Aorta (tissue), 5 donors: Measurements from ENCODE around the gene BZW2. TPM values are rescaled to one million over a fixed set of nuclear protein-coding genes. Genes with fewer than 3 reads are reported as not detected.
A peak's percentile ranks its signal among the peaks of the same experiment; 100 is the strongest.

Source experiments
- ATAC-seq: fragments of 200-7000 bp; cut with Tn5 transposase; one replicate; pipeline ENCODE4 v1.9.1; 2022; ENCODE audit warnings: moderate library complexity; ENCODE audit not compliant: low FRiP score
- DNase-seq, 2 donors: peaks; one replicate each; pipeline ENCODE4 v3.0.0-alpha.2; 2020
- H3K27ac ChIP-seq, 2 donors: one replicate each; pipeline ENCODE4 v1.5.1; 2013; ENCODE audit warnings: low read length in 2 of 2, mild to moderate bottlenecking in 2 of 2, moderate library complexity in 2 of 2, control low read depth in 1 of 2, inconsistent platforms in 1 of 2, low read depth in 1 of 2
- H3K27me3 ChIP-seq, 2 donors: one replicate each; pipeline ENCODE4 v1.6.1; 2013; ENCODE audit warnings: control low read depth in 1 of 2, low read length in 1 of 2, mild to moderate bottlenecking in 1 of 2, moderate library complexity in 1 of 2; ENCODE audit not compliant: insufficient read depth in 2 of 2, control insufficient read depth in 1 of 2
- H3K36me3 ChIP-seq, 2 donors: one replicate each; pipeline ENCODE4 v1.6.1; 2013; ENCODE audit warnings: control low read depth in 1 of 2, low read length in 1 of 2, mild to moderate bottlenecking in 1 of 2; ENCODE audit not compliant: insufficient read depth in 2 of 2, control insufficient read depth in 1 of 2
- H3K4me1 ChIP-seq, 2 donors: one replicate each; pipeline ENCODE4 v1.6.1; 2013; ENCODE audit warnings: low read length in 2 of 2, control low read depth in 1 of 2, mild to moderate bottlenecking in 1 of 2, moderate library complexity in 1 of 2; ENCODE audit not compliant: insufficient read depth in 2 of 2, control insufficient read depth in 1 of 2
- H3K4me3 ChIP-seq, 2 donors: one replicate each; pipeline ENCODE4 v1.5.1; 2013; ENCODE audit warnings: low read length in 2 of 2, control low read depth in 1 of 2, mild to moderate bottlenecking in 1 of 2
- H3K9me3 ChIP-seq: one replicate; pipeline ENCODE4 v1.6.1; 2013; ENCODE audit warnings: mild to moderate bottlenecking, low read length; ENCODE audit not compliant: control insufficient read depth
- WGBS, 2 donors: extraction: QIAGEN DNeasy Blood & Tissue Kit; methylation state at CpG; one replicate each; pipeline ENCODE4 v1.1.7; 2013; 5-methylcytosine and 5-hydroxymethylcytosine counted together
- intact Hi-C, 2 donors: fragments of 100-400 bp; cut with DNase I; formaldehyde crosslinking; loops; one replicate each; pipeline versions ENCODE4 v1.14.2 to v1.15.0; 2022
- polyA plus RNA-seq, 2 donors: library from polyadenylated mRNA; stranded (reverse); fragments of 200-250 nt; gene quantifications; one replicate each; pipeline ENCODE4 v1.2.3, GENCODE V29; 2013
- total RNA-seq, 2 donors: library from RNA; stranded (reverse); fragmentation: NEBNext Ultra II Directional; extraction: Animal tissue kit (Norgen Biotek cat#: 25700); gene quantifications; one replicate each; pipeline ENCODE4 v1.2.1, GENCODE V29; 2021
- donor health status: healthy with polysubstance abuse.
- donor health status: Bipolar disorder and iron deficiency.
- donor health status: DM: no; HTN: no; CAD: no.
- donor health status: DM: no; HTN: no; CAD: no.
- donor health status: DM: yes; HTN: yes; CAD: no.

Gene BZW2
- total and polyA plus RNA-seq, 4 donors, result 9.0 to 32.8 (median 22.8) TPM

DNA sequence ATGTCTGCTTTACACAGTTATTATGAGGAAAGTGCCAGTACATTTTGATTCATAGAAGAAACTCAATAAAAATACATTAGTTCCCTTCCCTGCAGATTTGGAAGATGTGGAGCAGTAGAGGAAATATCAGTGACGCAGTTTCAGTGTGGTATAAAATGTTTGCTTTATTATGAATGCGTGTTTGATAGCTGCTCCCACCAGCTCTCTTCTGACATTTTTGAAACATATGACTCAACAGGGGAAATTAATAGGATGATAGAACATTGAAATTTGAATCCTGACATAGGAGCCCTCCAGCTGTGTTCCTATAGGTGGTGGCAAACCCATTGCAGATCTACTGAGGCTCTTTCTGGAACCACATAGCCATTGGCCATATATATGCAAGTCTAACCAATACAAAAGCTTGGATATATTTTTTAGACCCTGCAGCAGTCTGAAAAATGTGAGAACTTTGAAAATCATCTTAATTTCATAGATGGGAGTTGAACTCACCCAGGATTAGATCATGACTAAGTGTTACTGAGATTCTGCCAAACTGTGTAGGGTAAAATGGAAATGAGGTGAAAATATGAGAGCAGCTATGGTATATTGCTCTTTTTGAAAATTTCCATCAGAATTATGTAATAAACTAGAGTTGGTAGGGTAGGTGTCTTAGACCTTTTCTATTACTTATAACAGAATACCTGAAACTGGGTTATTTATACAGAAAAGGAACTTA is 47.8 kb downstream of the BZW2 start:
- H3K4me1 ChIP-seq, result peaks cover 0 to 5% of the 10 kb centered on the region in 2 donors
- no peak for DNase-seq
- H3K9me3 ChIP-seq, result no peaks in the 10 kb centered on the region
- ATAC-seq, result no peak
- H3K27ac ChIP-seq, result no peak overlapping the region
- H3K36me3 ChIP-seq, result peaks cover 0 to 11% of the 10 kb centered on the region in 2 donors
- H3K4me3 ChIP-seq, result no peak overlapping the region
- intact Hi-C loops, result no loop called here
- WGBS, 2 donors, result 94 to 96% methylated on average over 2 of the region's 2 CpGs
- H3K27me3 ChIP-seq, result no peaks in the 10 kb centered on the region

DNA sequence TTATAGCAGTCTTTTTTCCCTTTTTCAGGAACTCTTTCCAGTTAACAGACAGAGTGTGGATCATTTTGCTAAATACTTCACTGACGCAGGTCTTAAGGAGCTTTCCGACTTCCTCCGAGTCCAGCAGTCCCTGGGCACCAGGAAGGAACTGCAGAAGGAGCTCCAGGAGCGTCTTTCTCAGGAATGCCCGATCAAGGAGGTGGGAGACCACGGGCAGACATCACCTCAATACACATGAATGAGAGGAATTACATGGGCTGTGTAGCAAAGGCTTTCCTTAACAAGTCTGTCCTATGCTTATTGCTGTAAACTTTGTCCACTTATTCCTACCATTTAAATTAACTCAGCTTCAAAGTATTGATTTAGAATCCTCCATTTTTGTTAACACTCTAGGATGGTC is 48.8 kb downstream of the BZW2 start:
- Histone ChIP-seq H3K27me3 (no peaks in the 10 kb centered on the region), H3K4me3 (no peak overlapping the region), H3K36me3 (peaks cover 0 to 8% of the 10 kb centered on the region in 2 donors), H3K27ac (peak overlapping the region in 1 of 2 donors; percentile 28), H3K4me1 (peaks cover 4 to 5% of the 10 kb centered on the region in 2 donors), H3K9me3 (no peaks in the 10 kb centered on the region)
- DNase-seq (no peak), ATAC-seq (no peak)
- intact Hi-C loops, result loop anchor here in 1 of 2 donors (5.0 kb wide), 2 partner anchors 117 to 222 kb away; no protein-coding TSS in a partner anchor
- 79 to 81% methylated on average over 6 of the region's 6 CpGs for WGBS, 2 donors

DNA sequence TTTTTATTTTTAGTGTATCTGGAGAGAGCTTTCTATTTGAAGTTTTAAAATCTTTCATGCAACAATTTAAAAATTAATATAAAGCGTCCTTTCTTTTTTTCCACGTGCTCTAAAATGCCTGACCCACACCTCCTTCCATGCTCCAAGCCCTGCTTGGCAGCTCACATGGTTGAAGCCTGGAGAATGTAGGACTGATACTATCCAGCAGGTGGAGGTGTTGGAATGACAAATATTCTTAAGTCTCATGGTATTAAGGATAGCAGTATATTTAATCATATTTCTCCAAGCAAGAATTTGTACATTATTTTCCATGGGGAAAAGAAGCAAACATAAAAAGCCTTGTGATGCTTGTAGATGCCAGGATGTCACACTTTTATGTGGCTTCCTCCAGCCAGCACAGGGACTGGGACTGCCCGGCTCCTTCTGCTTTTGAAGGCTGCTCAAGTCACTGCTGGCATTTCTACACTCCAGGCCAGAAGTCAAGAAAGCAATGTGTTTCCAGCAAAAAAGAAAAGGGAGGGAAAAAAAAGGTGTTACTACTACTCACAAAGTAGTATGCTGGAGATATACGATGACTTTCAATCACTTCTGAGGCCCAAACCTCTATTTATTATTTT is 49.7 kb downstream of the BZW2 start:
- 39 to 42% methylated on average over 4 of the region's 4 CpGs for WGBS, 2 donors
- intact Hi-C loops, result loop anchor here (2.0 to 5.0 kb wide), 3 partner anchors 117 to 223 kb away; no protein-coding TSS in a partner anchor

DNA sequence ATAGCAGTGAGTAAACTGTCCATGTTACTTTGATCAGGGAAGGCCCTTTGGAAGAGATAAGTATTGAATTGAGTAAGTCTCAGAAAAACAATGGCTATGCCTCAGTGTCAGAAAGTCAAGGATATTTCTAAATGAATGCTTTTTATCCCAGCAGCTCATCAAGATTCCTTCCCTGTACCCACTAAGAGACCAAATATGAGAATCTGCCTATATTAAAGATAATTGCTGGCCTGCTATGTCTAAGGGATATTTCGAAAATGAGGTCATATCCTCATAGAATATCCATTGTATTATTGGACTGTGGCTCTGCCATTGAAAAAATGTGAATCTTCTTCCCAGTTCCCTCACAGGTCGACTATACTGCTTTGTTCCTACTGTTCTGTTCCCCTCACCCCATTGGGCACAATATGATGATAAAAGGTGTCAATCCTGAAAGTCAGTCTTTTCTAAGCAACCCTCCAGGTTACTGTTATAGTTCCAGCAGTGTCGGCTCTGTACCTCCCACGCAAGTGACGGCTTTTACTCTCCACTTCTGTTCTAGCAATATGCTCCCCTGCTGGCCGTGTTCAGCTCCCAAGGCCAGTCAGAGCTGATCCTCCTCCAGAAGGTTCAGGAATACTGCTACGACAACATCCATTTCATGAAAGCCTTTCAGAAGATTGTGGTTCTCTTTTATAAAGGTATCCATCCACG is 51.7 kb downstream of the BZW2 start:
- Histone ChIP-seq H3K27me3 (no peaks in the 10 kb centered on the region), H3K4me3 (no peak overlapping the region), H3K36me3 (peaks cover 0 to 4% of the 10 kb centered on the region in 2 donors), H3K27ac (peak overlapping the region in 1 of 2 donors; percentile 40), H3K4me1 (peaks cover 4 to 5% of the 10 kb centered on the region in 2 donors), H3K9me3 (no peaks in the 10 kb centered on the region)
- intact Hi-C loops, result loop anchor here (2.0 to 5.0 kb wide), 3 partner anchors 115 to 221 kb away; no protein-coding TSS in a partner anchor
- WGBS, 2 donors, result 77 to 87% methylated on average over 8 of the region's 8 CpGs
- DNase-seq (no peak), ATAC-seq (no peak)

More for the DNA sequence above, 49.7 kb downstream of the BZW2 start:
- ATAC-seq (no peak), DNase-seq (no peak)
- peaks cover 0 to 8% of the 10 kb centered on the region in 2 donors for H3K36me3 ChIP-seq
- H3K27me3 ChIP-seq, result no peaks in the 10 kb centered on the region
- no peak overlapping the region for H3K4me3 ChIP-seq
- H3K9me3 ChIP-seq, result no peaks in the 10 kb centered on the region
- no peak overlapping the region for H3K27ac ChIP-seq
- H3K4me1 ChIP-seq, result peaks cover 4 to 5% of the 10 kb centered on the region in 2 donors

DNA sequence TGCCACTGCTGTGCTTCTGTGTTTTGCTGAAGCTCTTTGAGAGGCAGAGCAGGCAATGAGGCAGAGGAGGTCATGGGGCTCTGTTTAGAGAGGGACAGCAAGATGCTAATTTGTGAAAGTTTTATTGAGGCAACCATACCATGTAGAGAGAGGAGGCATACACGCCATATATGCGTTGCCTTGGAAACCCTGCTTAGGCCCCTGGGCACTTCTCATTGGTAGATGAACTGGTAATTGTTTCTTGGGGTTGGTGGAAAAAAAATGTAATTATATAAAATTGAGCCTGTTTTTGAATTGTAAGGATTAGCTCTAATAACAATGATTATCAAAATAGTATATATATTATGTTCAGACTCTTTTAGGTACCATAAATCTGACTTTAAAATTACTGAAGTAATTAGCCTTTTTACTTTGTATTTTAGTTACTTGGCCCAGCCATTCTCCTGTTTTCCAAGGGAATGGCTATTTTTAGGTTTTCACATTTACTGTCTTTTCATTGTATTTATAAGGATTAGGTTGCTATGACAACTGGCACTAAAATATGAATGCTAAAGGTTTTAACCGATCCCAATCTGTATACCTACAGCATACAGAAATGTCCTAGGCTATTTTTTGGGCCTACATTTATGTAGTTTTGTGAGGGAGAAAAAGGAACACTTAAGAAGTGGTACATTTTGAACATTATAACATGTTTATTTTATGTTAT is 52.4 kb downstream of the BZW2 start:
- intact Hi-C loops, result loop anchor here in 1 of 2 donors (5.0 kb wide), 2 partner anchors 114 to 219 kb away; no protein-coding TSS in a partner anchor
- DNase-seq (no peak), ATAC-seq (no peak)
- Histone ChIP-seq H3K27me3 (no peaks in the 10 kb centered on the region), H3K9me3 (no peaks in the 10 kb centered on the region), H3K36me3 (peaks cover 0 to 4% of the 10 kb centered on the region in 2 donors), H3K4me3 (no peak overlapping the region), H3K27ac (peak overlapping the region in 1 of 2 donors; percentile 40), H3K4me1 (peaks cover 4 to 5% of the 10 kb centered on the region in 2 donors)
- WGBS, 2 donors, result 60 to 62% methylated on average over 3 of the region's 3 CpGs

DNA sequence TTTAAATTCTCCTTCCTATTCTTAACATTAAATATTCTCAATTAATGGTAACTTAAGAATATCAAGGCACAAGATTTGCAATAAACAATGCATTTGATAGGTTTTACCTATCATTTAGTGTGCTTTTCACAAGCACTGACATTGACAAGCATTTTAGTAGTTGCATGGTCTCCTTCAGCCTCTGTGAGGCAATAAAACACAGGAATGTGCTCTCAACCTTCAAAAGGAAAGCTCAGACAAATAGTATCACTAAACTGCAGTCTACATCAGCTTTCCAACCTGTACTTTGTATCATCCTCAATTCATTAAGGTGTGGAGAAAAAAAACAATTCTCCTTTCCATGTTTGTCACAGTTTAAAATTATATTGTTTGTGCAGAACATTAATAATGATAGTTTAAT is 56.5 kb downstream of the BZW2 start:
- ATAC-seq (no peak), DNase-seq (no peak)
- Histone ChIP-seq H3K9me3 (no peaks in the 10 kb centered on the region), H3K27me3 (no peaks in the 10 kb centered on the region), H3K4me1 (peaks cover 4 to 5% of the 10 kb centered on the region in 2 donors), H3K4me3 (no peak overlapping the region), H3K27ac (no peak overlapping the region), H3K36me3 (no peaks in the 10 kb centered on the region)
- intact Hi-C loops, result no loop called here

DNA sequence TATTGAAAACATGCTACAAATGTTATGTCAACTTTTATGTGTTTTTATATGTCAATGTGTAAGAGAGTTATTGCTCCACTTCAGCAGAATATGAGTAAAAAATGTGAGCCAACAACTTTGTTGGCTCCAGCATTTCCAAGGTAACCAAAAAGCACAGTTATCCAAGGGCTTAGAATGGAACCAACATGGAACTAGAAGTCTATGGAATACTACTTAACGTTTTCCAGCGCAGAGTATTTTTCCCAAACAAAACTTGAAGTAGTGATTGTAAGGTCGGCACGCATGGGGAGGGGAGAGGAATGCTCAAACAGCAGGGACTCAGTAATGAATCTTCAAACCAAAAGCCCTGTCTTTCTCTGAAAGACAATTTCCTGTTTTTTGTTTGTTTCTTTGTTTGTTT is 62.5 kb downstream of the BZW2 start:
- ATAC-seq (no peak), DNase-seq (no peak)
- Histone ChIP-seq H3K36me3 (no peaks in the 10 kb centered on the region), H3K4me3 (no peak overlapping the region), H3K27me3 (no peaks in the 10 kb centered on the region), H3K9me3 (no peaks in the 10 kb centered on the region), H3K4me1 (no peaks in the 10 kb centered on the region), H3K27ac (no peak overlapping the region)
- intact Hi-C loops, result no loop called here
- 14 to 43% methylated on average over 4 of the region's 4 CpGs for WGBS, 2 donors

DNA sequence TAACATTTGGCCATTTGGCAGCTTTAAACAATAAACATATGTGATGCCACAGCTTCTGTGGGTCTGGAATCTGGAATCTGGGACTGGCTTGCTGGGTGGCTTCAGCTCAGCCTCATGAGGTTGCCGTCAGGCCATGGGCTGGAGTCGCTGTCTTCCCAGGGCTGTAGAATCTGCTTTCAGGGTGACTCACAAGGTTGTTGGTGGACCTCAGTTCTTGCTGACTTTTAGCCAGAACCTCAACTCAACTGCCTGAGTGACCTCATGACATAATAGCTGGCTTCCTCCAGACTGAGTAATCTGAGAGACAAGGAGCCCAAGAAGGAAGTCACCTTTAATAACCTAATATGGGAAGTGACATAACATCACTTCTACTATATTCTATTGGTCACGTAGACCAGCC is 63.0 kb downstream of the BZW2 start:
- no peaks in the 10 kb centered on the region for H3K27me3 ChIP-seq

More for the DNA sequence above, 63.0 kb downstream of the BZW2 start:
- Histone ChIP-seq H3K36me3 (no peaks in the 10 kb centered on the region), H3K4me1 (no peaks in the 10 kb centered on the region), H3K27ac (no peak overlapping the region), H3K4me3 (no peak overlapping the region), H3K9me3 (no peaks in the 10 kb centered on the region)
- ATAC-seq (no peak), DNase-seq (peak in 1 of 2 donors; percentile 38)
- intact Hi-C loops, result no loop called here
- 60 to 67% methylated on average over 3 of the region's 3 CpGs for WGBS, 2 donors
